HepG2 (cell line): ENCODE results near the gene FOLR3. TPM values are rescaled to one million over a fixed set of nuclear protein-coding genes. Genes with fewer than 3 reads are reported as not detected.

Source experiments
- ATAC-seq: fragments of 200-7000 bp; cut with Tn5 transposase; 3 replicates; pipeline ENCODE4 v1.9.1; 2020; ENCODE audit warnings: mild to moderate bottlenecking, moderate library complexity
- BruUV-seq: library from RNA; stranded (reverse); fragments of 400-500 nt; replicated peaks from 2 replicates; lab custom pipeline; 2021; lab: Mats Ljungman, UMichigan
- CTCF ChIA-PET: fragments of 300-600 bp; formaldehyde crosslinking; extraction: SDS; loops from one replicate; lab custom pipeline; 2021; ENCODE audit warnings: low total read pairs, inconsistent platforms, low intra/inter-chr PET ratio; lab: Yijun Ruan, JAX
- POLR2A ChIA-PET: fragments of 350-600 bp; sonication (Branson Sonifier 250); formaldehyde crosslinking; loops from one replicate; lab custom pipeline; 2020; ENCODE audit warnings: antibody characterized with exemption, inconsistent platforms; lab: Yijun Ruan, JAX
- DNase-seq: peaks from one replicate; pipeline ENCODE4 v3.0.0-alpha.2; 2015; ENCODE audit warnings: low spot score
- FAIRE-seq: peaks from 3 replicates; lab custom pipeline; 2011; peaks lifted over from hg19 to GRCh38; lab: Jason Lieb, UNC
- H2AFZ ChIP-seq: one replicate; pipeline ENCODE4 v1.6.1; 2011; ENCODE audit warnings: low read length, inconsistent platforms
- H3K27ac ChIP-seq: fragments of 300-600 bp; 3 replicates; pipeline ENCODE4 v1.8.0; 2011; ENCODE audit warnings: mixed run types, mild to moderate bottlenecking, mixed read lengths, low read length, inconsistent platforms; ENCODE audit not compliant: insufficient read depth; ENCODE audit errors: extremely low read length
- H3K27me3 ChIP-seq, 2 experiments: fragments of 200-600 bp in 1 of 2; 2 replicates in 1 of 2; 3 replicates in 1 of 2; pipeline versions ENCODE4 v1.6.0 to v1.8.0; 2011; ENCODE audit warnings: low read length in 2 of 2, mild to moderate bottlenecking in 2 of 2, moderate library complexity in 2 of 2, inconsistent platforms in 1 of 2; ENCODE audit not compliant: insufficient read depth in 2 of 2, control insufficient read depth in 1 of 2
- H3K36me3 ChIP-seq, 2 experiments: fragments of 200-600 bp in 1 of 2; replicated peaks in 1 of 2; 2 replicates in 1 of 2; 3 replicates in 1 of 2; pipeline versions ENCODE4 v1.5.1 to v1.8.0; 2011; ENCODE audit warnings: low read length in 2 of 2, inconsistent platforms in 1 of 2; ENCODE audit not compliant: insufficient read depth in 2 of 2, control insufficient read depth in 1 of 2
- H3K4me1 ChIP-seq: 2 replicates; pipeline ENCODE4 v1.5.1; 2012; ENCODE audit warnings: low read length, inconsistent platforms; ENCODE audit not compliant: insufficient read depth
- H3K4me2 ChIP-seq: 2 replicates; pipeline ENCODE4 v1.6.0; 2011; ENCODE audit warnings: low read depth, low read length, inconsistent platforms
- H3K4me3 ChIP-seq, 3 experiments: fragments of 200-600 bp in 1 of 3; sonication (generic), shearing (Covaris generic) in 1 of 3; replicated peaks in 1 of 3; 2 replicates each; pipeline ENCODE4 v1.5.1; 2011 to 2016; ENCODE audit warnings: low read length in 3 of 3, inconsistent platforms in 2 of 3, low read depth in 2 of 3, mild to moderate bottlenecking in 2 of 3, control low read depth in 1 of 3, mixed read lengths in 1 of 3; ENCODE audit not compliant: insufficient read depth in 1 of 3
- H3K79me2 ChIP-seq: one replicate; pipeline ENCODE4 v1.6.1; 2011; ENCODE audit warnings: low read length, inconsistent platforms; ENCODE audit not compliant: insufficient read depth
- H3K9ac ChIP-seq: 2 replicates; pipeline ENCODE4 v1.6.0; 2011; ENCODE audit warnings: mild to moderate bottlenecking, low read depth, low read length, inconsistent platforms; ENCODE audit not compliant: insufficient read depth
- H3K9me3 ChIP-seq: 2 replicates; pipeline ENCODE4 v1.5.1; 2012; ENCODE audit warnings: mild to moderate bottlenecking, low read length
- H4K20me1 ChIP-seq: 2 replicates; pipeline ENCODE4 v1.6.0; 2011; ENCODE audit warnings: inconsistent platforms, mild to moderate bottlenecking, low read length, moderate library complexity; ENCODE audit not compliant: insufficient read depth
- ARNT ChIP-seq: fragments of 450-650 bp; IDR thresholded peaks from 2 replicates; pipeline ENCODE4 v1.6.1; 2017
- DZIP1 ChIP-seq: sonication (generic); formaldehyde crosslinking; IDR thresholded peaks from 2 replicates; pipeline ENCODE4 v1.5.0; 2020; ENCODE audit warnings: mild to moderate bottlenecking, missing genetic modification reagents
- PAX8 ChIP-seq: sonication (generic); formaldehyde crosslinking; IDR thresholded peaks from 2 replicates; pipeline ENCODE4 v1.8.0; 2022; ENCODE audit warnings: mild to moderate bottlenecking, missing genetic modification reagents, borderline replicate concordance
- PCBP1 ChIP-seq: fragments of 200-400 bp; formaldehyde crosslinking; IDR thresholded peaks from 2 replicates; pipeline ENCODE4 v1.6.1; 2017; ENCODE audit warnings: mild to moderate bottlenecking, low read depth, low read length, borderline replicate concordance
- SCMH1 ChIP-seq: sonication (generic); formaldehyde crosslinking; IDR thresholded peaks from 2 replicates; pipeline ENCODE4 v1.9.0; 2021; ENCODE audit warnings: missing genetic modification reagents, mild to moderate bottlenecking, borderline replicate concordance
- SNRNP70 ChIP-seq: fragments of 200-400 bp; formaldehyde crosslinking; IDR thresholded peaks from 2 replicates; pipeline ENCODE4 v1.6.1; 2017; ENCODE audit warnings: mild to moderate bottlenecking, low read depth, low read length, moderate library complexity
- SUZ12 ChIP-seq: fragments of 150-350 bp; IDR thresholded peaks from 2 replicates; pipeline ENCODE4 v1.6.1; 2014; ENCODE audit warnings: low read depth, low read length
- ZNF143 ChIP-seq: sonication (generic); formaldehyde crosslinking; IDR thresholded peaks from 2 replicates; pipeline ENCODE4 v1.4.0; 2020; ENCODE audit warnings: missing genetic modification reagents
- ZNF367 ChIP-seq: sonication (generic); formaldehyde crosslinking; IDR thresholded peaks from 2 replicates; pipeline ENCODE4 v1.4.0; 2020; ENCODE audit warnings: missing genetic modification reagents, borderline replicate concordance
- ZNF749 ChIP-seq: sonication (generic); formaldehyde crosslinking; IDR thresholded peaks from 2 replicates; pipeline ENCODE4 v1.8.0; 2022; ENCODE audit warnings: mild to moderate bottlenecking, missing genetic modification reagents, moderate library complexity, borderline replicate concordance
- WGBS: methylation state at CpG from one replicate; pipeline ENCODE4 v1.1.6; 2017; ENCODE audit warnings: low lambda C conversion rate; 5-methylcytosine and 5-hydroxymethylcytosine counted together
- in situ Hi-C: cut with HindIII; loops from 2 replicates; pipeline ENCODE4 v1.10.0; 2017; ENCODE audit warnings: low pct_unique_long_range_greater_than_20kb; ENCODE audit not compliant: extremely low pct_ligation_motif_present
- intact Hi-C: fragments of 100-400 bp; cut with micrococcal nuclease; formaldehyde crosslinking; loops from one replicate; pipeline ENCODE4 v1.10.0; 2022; ENCODE audit not compliant: unreplicated experiment
- polyA plus RNA-seq, 8 experiments: library from polyadenylated mRNA; depleted of rRNA in 3 of 8; stranded (reverse) in 7 of 8; unstranded in 1 of 8; fragments of >200 nt; fragmentation: Illumina TruSeq in 4 of 8; extraction: Trizol in 4 of 8; gene quantifications; 2 replicates each; pipeline versions ENCODE4 v1.2.1 to v1.2.3, GENCODE V29; 2011 to 2016; ENCODE audit warnings: low read depth in 4 of 8, missing spikeins in 1 of 8, mixed read lengths in 1 of 8; ENCODE audit not compliant: insufficient read depth in 1 of 8
- total RNA-seq, 5 experiments: library from RNA; depleted of rRNA; stranded (reverse); fragments of >200 nt; fragmentation: Illumina TruSeq; extraction: Trizol; gene quantifications; 2 replicates each; pipeline ENCODE4 v1.2.3, GENCODE V29; 2016; ENCODE audit warnings: low read depth in 1 of 5
- TF ChIP-seq, protein P1 (sequence below): sonication (generic); formaldehyde crosslinking; IDR thresholded peaks from 2 replicates; pipeline ENCODE4 v1.9.0; 2021; ENCODE audit warnings: missing genetic modification reagents, borderline replicate concordance
- TF ChIP-seq, protein P2 (sequence below): IDR thresholded peaks from 2 replicates; pipeline ENCODE4 v1.6.1; 2016; ENCODE audit warnings: missing compliant biosample characterization, missing genetic modification reagents, borderline replicate concordance
- TF ChIP-seq, protein P3 (sequence below): sonication (generic); formaldehyde crosslinking; IDR thresholded peaks from 2 replicates; pipeline ENCODE4 v1.5.0; 2020; ENCODE audit warnings: missing genetic modification reagents

Gene FOLR3
- total and polyA plus RNA-seq, 2 of the 13 experiments (the other 11 are each of a cell fraction or from before 2014, with no cell fraction given): not detected

DNA sequence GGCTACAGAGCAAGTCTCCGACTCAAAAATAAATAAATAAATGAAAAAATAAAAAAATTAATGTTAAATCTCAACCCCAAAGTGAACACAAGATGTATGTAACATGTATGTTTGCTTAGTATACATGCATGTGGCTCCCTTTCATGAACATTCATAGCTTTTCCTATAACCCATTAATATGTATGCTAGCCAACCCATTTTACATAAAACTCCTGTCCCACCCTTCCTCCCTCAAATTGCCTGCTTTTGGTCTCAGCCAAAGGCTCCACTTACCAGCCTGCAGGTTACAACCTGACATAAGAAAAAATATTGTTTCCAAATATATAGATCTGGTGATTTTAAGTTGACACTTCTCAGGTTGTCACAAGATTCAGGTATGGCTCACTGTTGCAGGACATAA, 52.7 kb downstream of the FOLR3 start:
- Histone ChIP-seq H2AFZ (no peak overlapping the region), H3K27me3 (0 out of 5 replicates have a peak, but pooled peaks cover 0 to 6% of the 10 kb centered on the region in 2 experiments), H3K9ac (no peak overlapping the region), H3K27ac (no peak overlapping the region), H3K4me1 (0 out of 2 replicates have a peak, but pooled peaks cover 7% of the 10 kb centered on the region), H3K4me3 (no peak overlapping the region), H3K4me2 (no peak overlapping the region), H3K36me3 (no peaks in the 10 kb centered on the region), H3K79me2 (no peaks in the 10 kb centered on the region), H4K20me1 (no peaks in the 10 kb centered on the region), H3K9me3 (no peaks in the 10 kb centered on the region)
- CTCF ChIA-PET: no interaction called here
- no TSS peak for BruUV-seq
- no peak for FAIRE-seq
- ATAC-seq: no peak
- POLR2A ChIA-PET: no interaction called here
- in situ Hi-C loops: no loop called here
- TF ChIP-seq, protein P1, sequence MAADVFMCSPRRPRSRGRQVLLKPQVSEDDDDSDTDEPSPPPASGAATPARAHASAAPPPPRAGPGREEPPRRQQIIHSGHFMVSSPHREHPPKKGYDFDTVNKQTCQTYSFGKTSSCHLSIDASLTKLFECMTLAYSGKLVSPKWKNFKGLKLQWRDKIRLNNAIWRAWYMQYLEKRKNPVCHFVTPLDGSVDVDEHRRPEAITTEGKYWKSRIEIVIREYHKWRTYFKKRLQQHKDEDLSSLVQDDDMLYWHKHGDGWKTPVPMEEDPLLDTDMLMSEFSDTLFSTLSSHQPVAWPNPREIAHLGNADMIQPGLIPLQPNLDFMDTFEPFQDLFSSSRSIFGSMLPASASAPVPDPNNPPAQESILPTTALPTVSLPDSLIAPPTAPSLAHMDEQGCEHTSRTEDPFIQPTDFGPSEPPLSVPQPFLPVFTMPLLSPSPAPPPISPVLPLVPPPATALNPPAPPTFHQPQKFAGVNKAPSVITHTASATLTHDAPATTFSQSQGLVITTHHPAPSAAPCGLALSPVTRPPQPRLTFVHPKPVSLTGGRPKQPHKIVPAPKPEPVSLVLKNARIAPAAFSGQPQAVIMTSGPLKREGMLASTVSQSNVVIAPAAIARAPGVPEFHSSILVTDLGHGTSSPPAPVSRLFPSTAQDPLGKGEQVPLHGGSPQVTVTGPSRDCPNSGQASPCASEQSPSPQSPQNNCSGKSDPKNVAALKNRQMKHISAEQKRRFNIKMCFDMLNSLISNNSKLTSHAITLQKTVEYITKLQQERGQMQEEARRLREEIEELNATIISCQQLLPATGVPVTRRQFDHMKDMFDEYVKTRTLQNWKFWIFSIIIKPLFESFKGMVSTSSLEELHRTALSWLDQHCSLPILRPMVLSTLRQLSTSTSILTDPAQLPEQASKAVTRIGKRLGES (CRISPR knock-in tag): no peak
- TF ChIP-seq ZNF143 (CRISPR knock-in tag): no peak
- TF ChIP-seq SNRNP70: no peak
- no peak for TF ChIP-seq ARNT
- TF ChIP-seq PAX8 (CRISPR knock-in tag): no peak
- no peak for TF ChIP-seq SUZ12
- no peak for TF ChIP-seq PCBP1
- TF ChIP-seq ZNF749 (CRISPR knock-in tag): no peak
- TF ChIP-seq, protein P2, sequence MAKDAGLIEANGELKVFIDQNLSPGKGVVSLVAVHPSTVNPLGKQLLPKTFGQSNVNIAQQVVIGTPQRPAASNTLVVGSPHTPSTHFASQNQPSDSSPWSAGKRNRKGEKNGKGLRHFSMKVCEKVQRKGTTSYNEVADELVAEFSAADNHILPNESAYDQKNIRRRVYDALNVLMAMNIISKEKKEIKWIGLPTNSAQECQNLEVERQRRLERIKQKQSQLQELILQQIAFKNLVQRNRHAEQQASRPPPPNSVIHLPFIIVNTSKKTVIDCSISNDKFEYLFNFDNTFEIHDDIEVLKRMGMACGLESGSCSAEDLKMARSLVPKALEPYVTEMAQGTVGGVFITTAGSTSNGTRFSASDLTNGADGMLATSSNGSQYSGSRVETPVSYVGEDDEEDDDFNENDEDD: no peak
- TF ChIP-seq, protein P3, sequence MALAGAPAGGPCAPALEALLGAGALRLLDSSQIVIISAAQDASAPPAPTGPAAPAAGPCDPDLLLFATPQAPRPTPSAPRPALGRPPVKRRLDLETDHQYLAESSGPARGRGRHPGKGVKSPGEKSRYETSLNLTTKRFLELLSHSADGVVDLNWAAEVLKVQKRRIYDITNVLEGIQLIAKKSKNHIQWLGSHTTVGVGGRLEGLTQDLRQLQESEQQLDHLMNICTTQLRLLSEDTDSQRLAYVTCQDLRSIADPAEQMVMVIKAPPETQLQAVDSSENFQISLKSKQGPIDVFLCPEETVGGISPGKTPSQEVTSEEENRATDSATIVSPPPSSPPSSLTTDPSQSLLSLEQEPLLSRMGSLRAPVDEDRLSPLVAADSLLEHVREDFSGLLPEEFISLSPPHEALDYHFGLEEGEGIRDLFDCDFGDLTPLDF (CRISPR knock-in tag): no peak
- no peak for TF ChIP-seq SCMH1
- no peak for TF ChIP-seq ZNF367 (CRISPR knock-in tag)
- no peak for TF ChIP-seq DZIP1 (CRISPR knock-in tag)
- no peak for DNase-seq
- intact Hi-C loops: no loop called here
- WGBS: 50% methylated on average over 1 of the region's 1 CpG
